PC-3 (cell line): ENCODE measurements around the gene DOK3. TPM values are rescaled to one million over a fixed set of nuclear protein-coding genes. Genes with fewer than 3 reads are reported as not detected.

Source experiments
- ATAC-seq: fragments of 200-7000 bp; cut with Tn5 transposase; 2 replicates; pipeline ENCODE4 v1.9.1; 2020; ENCODE audit warnings: mild to moderate bottlenecking, moderate library complexity
- BruUV-seq: library from RNA; stranded (reverse); fragments of 400-500 nt; replicated peaks from 2 replicates; lab custom pipeline; 2021; lab: Mats Ljungman, UMichigan
- CTCF ChIA-PET: fragments of 300-600 bp; sonication (Branson Sonifier 250); formaldehyde crosslinking; loops from one replicate; lab custom pipeline; 2022; ENCODE audit warnings: antibody characterized with exemption; lab: Charles Lee
- POLR2A ChIA-PET: fragments of 300-600 bp; sonication (Branson Sonifier 250); formaldehyde crosslinking; loops from one replicate; lab custom pipeline; 2022; ENCODE audit warnings: antibody characterized with exemption; ENCODE audit not compliant: unreplicated experiment; lab: Charles Lee
- DNase-seq: peaks from one replicate; pipeline ENCODE4 v3.0.0-alpha.2; 2015
- H2AFZ ChIP-seq: fragments of 300-600 bp; sonication (generic); 2 replicates; pipeline ENCODE4 v1.6.0; 2016; ENCODE audit warnings: antibody characterized with exemption, low read length
- H3F3A ChIP-seq: fragments of 300-600 bp; sonication (generic); one replicate; pipeline ENCODE4 v1.6.0; 2017; ENCODE audit warnings: antibody characterized with exemption, low read length, control low read depth, mild to moderate bottlenecking; ENCODE audit not compliant: unreplicated experiment
- H3K27ac ChIP-seq: fragments of 300-600 bp; sonication (generic); 2 replicates; pipeline ENCODE4 v1.5.1; 2016; ENCODE audit warnings: mild to moderate bottlenecking, low read length
- H3K27me3 ChIP-seq: fragments of 300-600 bp; sonication (generic); 2 replicates; pipeline ENCODE4 v1.6.1; 2016; ENCODE audit warnings: low read length, mixed read lengths
- H3K36me3 ChIP-seq: fragments of 300-600 bp; sonication (generic); 2 replicates; pipeline ENCODE4 v1.6.1; 2016; ENCODE audit warnings: low read depth, mixed run types, low read length, mixed read lengths
- H3K4me1 ChIP-seq: fragments of 300-600 bp; sonication (generic); 2 replicates; pipeline ENCODE4 v1.5.1; 2016; ENCODE audit warnings: low read length; ENCODE audit not compliant: insufficient read depth
- H3K4me2 ChIP-seq: fragments of 300-600 bp; sonication (generic); 2 replicates; pipeline ENCODE4 v1.6.0; 2016; ENCODE audit warnings: low read length
- H3K4me3 ChIP-seq: fragments of 300-600 bp; sonication (generic); 2 replicates; pipeline ENCODE4 v1.5.1; 2016; ENCODE audit warnings: mild to moderate bottlenecking, low read length, mixed read lengths
- H3K79me2 ChIP-seq: fragments of 300-600 bp; sonication (generic); 2 replicates; pipeline ENCODE4 v1.6.1; 2017; ENCODE audit warnings: low read length, mixed read lengths
- H3K9ac ChIP-seq: fragments of 300-600 bp; sonication (generic); 2 replicates; pipeline ENCODE4 v1.6.0; 2016; ENCODE audit warnings: mild to moderate bottlenecking, low read length
- H3K9me2 ChIP-seq: fragments of 300-600 bp; sonication (generic); replicated peaks from 2 replicates; pipeline ENCODE4 v1.6.1; 2016; ENCODE audit warnings: mixed run types, low read length, mixed read lengths
- H3K9me3 ChIP-seq: fragments of 300-600 bp; sonication (generic); 2 replicates; pipeline ENCODE4 v1.6.1; 2016; ENCODE audit warnings: low read length, mixed read lengths
- H4K20me1 ChIP-seq: fragments of 300-600 bp; sonication (generic); 2 replicates; pipeline ENCODE4 v1.6.1; 2016; ENCODE audit warnings: low read length, mixed read lengths
- EZH2 ChIP-seq: fragments of 300-600 bp; sonication (generic); IDR thresholded peaks from one replicate; pipeline ENCODE4 v1.6.1; 2017; ENCODE audit warnings: antibody characterized with exemption, mild to moderate bottlenecking, low read length; ENCODE audit not compliant: unreplicated experiment
- EZH2phosphoT487 ChIP-seq: fragments of 300-600 bp; sonication (generic); IDR thresholded peaks from 2 replicates; pipeline ENCODE4 v1.6.1; 2018; ENCODE audit warnings: mild to moderate bottlenecking, antibody characterized with exemption, low read length, borderline replicate concordance
- intact Hi-C: fragments of 100-400 bp; cut with micrococcal nuclease; formaldehyde crosslinking; loops from 2 replicates; pipeline ENCODE4 v1.9.0; 2023
- total RNA-seq: library from RNA; depleted of rRNA; stranded (reverse); fragments of >200 nt; gene quantifications from 2 replicates; pipeline ENCODE4 v1.2.3, GENCODE V29; 2014
- TF ChIP-seq, protein P1 (sequence below): fragments of 300-600 bp; sonication (generic); conservative IDR thresholded peaks from 2 replicates; pipeline ENCODE4 v1.5.1; 2017; ENCODE audit warnings: antibody characterized with exemption, low read depth, mild to moderate bottlenecking, low read length

DOK3 gene
- total RNA-seq, 1 experiment from 2014 or later = 6.2 TPM

DNA sequence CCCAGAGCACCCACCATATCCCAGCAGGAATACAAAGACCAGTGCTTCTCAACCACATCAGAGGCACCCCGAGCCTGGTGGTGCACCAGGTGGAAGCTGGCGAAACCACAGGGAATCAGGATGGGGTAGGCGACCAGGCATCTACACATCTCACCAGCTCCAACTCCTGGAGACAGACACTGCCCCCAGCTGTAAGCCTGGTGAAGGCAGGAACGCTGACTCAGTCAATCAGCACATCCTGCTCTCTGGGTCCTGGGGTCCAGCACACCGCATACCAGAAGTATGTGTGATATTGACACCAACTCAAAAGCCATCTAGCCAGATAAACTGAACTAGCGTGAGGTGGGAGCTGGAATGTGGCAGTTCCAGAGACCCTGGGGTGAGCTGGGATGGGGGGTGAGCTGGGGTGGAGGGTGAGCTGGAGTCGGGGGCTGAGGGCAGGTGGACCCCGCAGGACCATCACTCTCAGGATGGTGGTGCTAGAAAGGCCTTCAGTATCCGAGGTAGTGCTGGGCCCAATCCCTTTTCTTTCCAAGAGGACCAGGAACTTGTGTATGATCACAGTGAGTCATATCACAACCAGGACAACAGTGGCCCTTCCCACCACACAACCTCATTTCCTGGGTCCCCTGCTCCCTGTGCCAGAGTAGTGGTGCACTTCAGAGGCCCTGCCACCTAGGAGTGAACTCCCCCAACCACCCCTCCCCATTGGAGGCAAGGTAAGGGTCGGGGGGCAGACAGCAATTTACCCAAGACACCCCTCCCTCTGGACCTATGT lies 38.7 kb downstream of the DOK3 start:
- Histone ChIP-seq H3K9me3 (no peaks in the 10 kb centered on the region), H3K4me1 (peaks cover 21% of the 10 kb centered on the region), H3K79me2 (peaks cover 34% of the 10 kb centered on the region), H3K9me2 (no peaks in the 10 kb centered on the region), H3F3A (no peaks in the 10 kb centered on the region), H3K27ac (peak overlapping the region; percentile 18; the same call in 1 of the 2 replicates), H3K9ac (no peak overlapping the region), H3K4me2 (peak overlapping the region; percentile 98), H3K27me3 (no peaks in the 10 kb centered on the region), H3K36me3 (peaks cover 12% of the 10 kb centered on the region), H2AFZ (no peak overlapping the region), H3K4me3 (peak overlapping the region; percentile 90; the same call in 1 of the 2 replicates), H4K20me1 (peaks cover 36% of the 10 kb centered on the region; the same call in 1 of the 2 replicates)
- ChIA-PET CTCF (interaction anchor here (0.5 kb wide), 1 partner anchor 1664 kb away, joined by 3 read pairs; no protein-coding TSS in a partner anchor), POLR2A (no interaction called here)
- TF ChIP-seq EZH2 (no peak), EZH2phosphoT487 (no peak)
- TF ChIP-seq, protein P1, sequence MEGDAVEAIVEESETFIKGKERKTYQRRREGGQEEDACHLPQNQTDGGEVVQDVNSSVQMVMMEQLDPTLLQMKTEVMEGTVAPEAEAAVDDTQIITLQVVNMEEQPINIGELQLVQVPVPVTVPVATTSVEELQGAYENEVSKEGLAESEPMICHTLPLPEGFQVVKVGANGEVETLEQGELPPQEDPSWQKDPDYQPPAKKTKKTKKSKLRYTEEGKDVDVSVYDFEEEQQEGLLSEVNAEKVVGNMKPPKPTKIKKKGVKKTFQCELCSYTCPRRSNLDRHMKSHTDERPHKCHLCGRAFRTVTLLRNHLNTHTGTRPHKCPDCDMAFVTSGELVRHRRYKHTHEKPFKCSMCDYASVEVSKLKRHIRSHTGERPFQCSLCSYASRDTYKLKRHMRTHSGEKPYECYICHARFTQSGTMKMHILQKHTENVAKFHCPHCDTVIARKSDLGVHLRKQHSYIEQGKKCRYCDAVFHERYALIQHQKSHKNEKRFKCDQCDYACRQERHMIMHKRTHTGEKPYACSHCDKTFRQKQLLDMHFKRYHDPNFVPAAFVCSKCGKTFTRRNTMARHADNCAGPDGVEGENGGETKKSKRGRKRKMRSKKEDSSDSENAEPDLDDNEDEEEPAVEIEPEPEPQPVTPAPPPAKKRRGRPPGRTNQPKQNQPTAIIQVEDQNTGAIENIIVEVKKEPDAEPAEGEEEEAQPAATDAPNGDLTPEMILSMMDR = no peak
- no TSS peak for BruUV-seq
- DNase-seq (peak; percentile 62), ATAC-seq (peak; percentile 48)
- intact Hi-C loops = loop anchor here (1.0 kb wide), 1 partner anchor 26 kb away; the partner anchor contains the start of gene PDLIM7

DNA sequence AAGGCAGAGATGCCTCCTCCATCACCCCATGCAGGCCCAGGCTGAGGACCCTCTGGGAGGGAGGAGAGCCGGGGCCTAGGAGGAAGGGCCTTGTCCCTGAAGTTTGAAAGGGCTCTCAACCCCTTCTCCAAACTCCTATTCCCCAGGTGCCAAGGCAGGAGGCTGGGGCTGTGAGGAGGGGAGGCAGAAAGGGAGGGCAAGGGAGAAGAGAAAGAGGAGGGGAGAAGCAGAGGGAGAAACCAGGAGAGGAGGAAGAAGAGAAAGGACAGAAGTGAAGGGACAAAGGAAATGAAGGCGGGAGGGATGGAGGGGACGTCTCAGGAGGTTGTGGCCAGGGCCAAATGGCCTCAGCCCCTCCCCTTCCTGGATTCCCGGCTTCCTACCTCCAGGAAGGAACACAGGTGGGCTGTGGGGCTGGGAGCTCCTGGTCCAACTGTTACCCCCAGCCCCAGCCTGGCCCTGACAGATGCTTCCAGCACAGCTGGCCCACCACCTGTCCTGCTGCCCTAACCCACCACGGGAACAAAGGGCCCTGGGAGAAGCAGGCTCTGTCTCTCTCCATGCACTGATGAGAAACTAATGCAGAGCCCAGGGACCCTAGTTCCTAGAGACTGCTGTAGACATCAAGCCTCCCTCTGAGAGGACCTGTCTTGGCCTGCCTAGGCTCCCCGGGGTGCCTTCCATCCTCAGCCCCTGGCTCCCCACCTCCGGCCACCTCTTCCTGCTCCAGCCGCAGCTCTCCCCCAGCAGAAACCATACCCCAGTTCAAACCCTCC lies 39.7 kb downstream of the DOK3 start:
- ChIA-PET POLR2A (no interaction called here), CTCF (interaction anchor here (0.5 kb wide), 1 partner anchor 12 kb away, joined by 6 read pairs; no protein-coding TSS in a partner anchor)
- DNase-seq (no peak), ATAC-seq (no peak)
- Histone ChIP-seq H3K4me1 (peaks cover 21% of the 10 kb centered on the region), H3K9me2 (no peaks in the 10 kb centered on the region), H3K27me3 (no peaks in the 10 kb centered on the region), H3K36me3 (peaks cover 21% of the 10 kb centered on the region), H3K27ac (no peak overlapping the region), H3K4me3 (no peak overlapping the region), H2AFZ (no peak overlapping the region), H3K4me2 (no peak overlapping the region), H3K9me3 (no peaks in the 10 kb centered on the region), H3K79me2 (peaks cover 34% of the 10 kb centered on the region), H3F3A (no peaks in the 10 kb centered on the region), H3K9ac (no peak overlapping the region), H4K20me1 (peaks cover 36% of the 10 kb centered on the region; the same call in 1 of the 2 replicates)
- intact Hi-C loops = no loop called here
- no peak for TF ChIP-seq EZH2phosphoT487
- TF ChIP-seq, protein P1 = no peak
- TF ChIP-seq EZH2 = no peak
- no TSS peak for BruUV-seq
